GM19025 (cell line): Measurements from ENCODE around the gene KLHDC4.

Experiments
- ATAC-seq: cut with Tn5 transposase; IDR thresholded peaks from one replicate; pipeline ENCODE4 v1.9.1; 2021; ENCODE audit warnings: mild to moderate bottlenecking, low read depth, moderate library complexity; ENCODE audit not compliant: unreplicated experiment

The KLHDC4 gene

GRCh38 chr16:87671221-87671620 lies 94.6 kb downstream of the KLHDC4 start:
- ATAC-seq: no peak

DNA sequence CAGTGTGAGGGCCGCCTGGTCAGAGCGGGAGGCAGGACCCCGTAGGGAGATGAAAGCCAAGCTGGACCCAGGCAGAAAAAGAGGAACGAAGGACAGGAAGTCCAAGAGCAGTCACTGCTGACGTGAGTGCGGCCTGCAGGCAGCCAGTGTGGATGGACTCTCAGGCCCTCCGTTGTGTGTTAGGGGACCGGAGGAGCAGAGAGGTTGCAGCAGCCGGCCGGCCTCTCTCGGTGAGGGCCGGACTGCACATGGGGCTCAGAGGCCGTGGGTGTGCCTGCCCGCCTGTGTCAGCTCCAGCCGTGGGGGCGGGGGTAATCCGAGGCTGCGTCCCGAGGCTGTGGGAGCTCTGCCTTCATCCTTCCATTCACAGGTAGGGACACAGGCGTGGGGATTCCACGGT lies 96.1 kb downstream of the KLHDC4 start:
- ATAC-seq: no peak

DNA sequence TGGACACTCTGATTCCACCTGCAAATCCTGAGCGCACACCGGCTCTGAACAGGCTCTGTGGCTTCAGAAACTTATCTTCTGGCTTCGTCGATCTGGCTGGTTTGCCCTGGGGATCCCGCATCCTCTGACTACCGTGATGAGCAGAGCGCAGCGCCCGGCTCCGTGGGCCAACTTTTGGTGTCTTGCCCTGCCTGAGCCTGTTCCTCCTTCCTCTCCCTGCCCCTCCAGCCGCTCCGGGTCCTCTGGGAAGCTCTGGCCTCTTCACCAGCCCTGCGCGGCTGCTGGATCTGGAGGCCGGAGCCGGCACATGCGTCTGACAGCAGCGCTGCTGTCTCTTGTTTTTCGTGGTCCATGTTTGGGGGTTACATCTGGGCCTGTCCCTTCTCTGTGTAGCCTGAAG lies 97.8 kb downstream of the KLHDC4 start:
- no peak for ATAC-seq

DNA sequence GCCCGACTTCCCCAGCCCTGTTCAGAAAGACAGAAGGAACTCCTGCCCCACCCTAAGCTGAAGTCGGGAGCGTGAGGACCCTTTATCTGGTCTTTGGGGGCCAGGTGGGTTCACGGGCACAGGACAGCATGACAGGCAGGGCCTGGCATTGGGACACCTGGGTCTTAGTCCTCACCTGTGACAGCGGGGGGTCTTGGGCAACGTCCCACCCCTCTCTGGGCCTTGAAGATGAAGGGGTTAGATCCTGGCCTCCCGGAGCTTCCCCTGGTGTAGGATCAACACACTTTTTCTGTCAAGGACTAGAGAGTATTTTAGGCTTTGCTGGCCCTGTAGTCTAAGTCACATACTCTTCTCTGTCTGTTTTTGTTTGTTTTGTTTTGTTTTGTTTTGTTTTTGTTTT lies 98.3 kb downstream of the KLHDC4 start:
- ATAC-seq: no peak

- ATAC-seq: no peak
Measured at GRCh38 chr16:87666919-87667318, 98.9 kb downstream of the KLHDC4 start.

GRCh38 chr16:87665193-87665592 lies 100.6 kb downstream of the KLHDC4 start:
- no peak for ATAC-seq

- no peak for ATAC-seq
Measured at GRCh38 chr16:87664792-87665191, 101.0 kb downstream of the KLHDC4 start.

DNA sequence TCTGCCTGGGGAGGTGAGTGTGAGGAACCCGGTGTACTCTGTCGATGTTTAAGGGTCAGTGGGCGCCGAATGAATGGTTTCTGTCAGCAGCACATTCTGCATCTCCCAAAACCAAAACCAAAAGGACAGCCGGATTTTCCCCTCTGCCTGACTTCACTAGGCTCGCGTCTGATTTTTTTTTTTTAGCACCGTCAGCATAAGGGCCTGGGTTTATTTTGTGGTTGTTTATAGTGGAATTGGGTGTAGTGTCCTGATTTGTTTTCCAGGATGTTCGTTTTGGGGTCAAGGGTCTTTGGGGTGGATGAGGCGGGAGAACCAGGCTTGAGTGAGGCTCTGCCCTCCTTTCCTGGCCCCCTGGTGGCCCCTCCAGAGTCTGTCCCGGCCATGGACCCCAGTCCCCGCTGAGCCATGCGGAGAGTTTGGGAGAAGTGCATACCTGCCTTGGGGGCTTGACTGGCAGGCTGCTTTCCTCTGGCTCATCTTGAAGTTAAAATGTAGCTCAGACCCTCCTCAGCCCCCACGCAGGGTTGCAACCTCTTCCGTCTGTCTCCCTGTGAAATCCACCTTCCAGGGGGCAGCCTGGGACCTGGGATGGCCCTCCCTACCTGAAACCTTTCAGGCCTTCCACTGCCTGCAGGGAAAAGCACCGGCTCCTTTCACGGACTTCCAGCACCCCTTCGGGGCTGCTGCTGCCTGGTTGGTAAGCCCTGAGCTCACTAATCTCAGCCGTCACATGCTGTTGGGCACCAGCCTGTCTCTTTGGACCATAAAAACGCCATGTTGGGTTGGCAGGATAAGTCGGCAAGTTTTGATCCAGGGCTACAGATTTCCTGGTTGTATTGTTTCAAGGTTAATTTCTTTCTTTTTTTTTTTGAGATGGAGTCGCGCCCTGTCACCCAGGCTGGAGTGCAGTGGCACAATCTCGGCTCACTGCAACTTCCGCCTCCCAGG lies 103.3 kb downstream of the KLHDC4 start:
- no peak for ATAC-seq

DNA sequence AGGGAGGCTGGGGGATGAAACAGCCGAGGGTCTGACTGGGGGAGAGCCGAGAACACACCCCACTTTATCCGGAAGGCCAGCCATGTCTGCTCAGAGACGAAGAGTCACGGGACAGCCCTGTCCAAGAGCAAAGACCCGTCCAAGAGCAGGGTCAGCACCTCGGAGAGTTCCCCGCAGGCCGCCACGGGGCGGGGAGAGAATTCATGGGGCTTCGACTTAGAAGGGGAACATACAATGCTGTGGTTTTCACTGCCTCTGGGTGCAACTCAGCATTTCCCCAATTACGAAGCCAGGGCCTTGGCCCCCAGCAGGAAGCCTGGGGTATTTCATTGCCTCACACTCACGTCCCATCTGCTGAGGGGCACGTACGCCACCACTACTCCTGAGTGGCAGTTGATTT lies 104.2 kb downstream of the KLHDC4 start:
- ATAC-seq: no peak

GRCh38 chr16:87658564-87659225 lies 107.1 kb downstream of the KLHDC4 start:
- ATAC-seq: no peak
